ENCODE data around the gene SNX12.

- no peak for TF ChIP-seq CTCF (conservative IDR thresholded peaks at IDR 0.05)
- no peak for TF ChIP-seq ZFX (IDR thresholded peaks at IDR 0.05)
These were observed 43.2 kb upstream of the SNX12 start, which contains the start of gene IL2RG for GRCh38 chrX:71111141-71111843.
